Lung (tissue), 12 donors: Measurements from ENCODE around the gene TMC1. TPM values are rescaled to one million over a fixed set of nuclear protein-coding genes. Genes with fewer than 3 reads are reported as not detected.
A peak's percentile ranks its signal among the peaks of the same experiment; 100 is the strongest.

ENCODE experiments used
- ATAC-seq: fragments of 200-7000 bp; cut with Tn5 transposase; one replicate; pipeline ENCODE4 v1.9.1; 2020; ENCODE audit warnings: moderate number of reproducible peaks; ENCODE audit not compliant: insufficient read depth, low FRiP score
- DNase-seq, 3 donors: peaks; one replicate each; pipeline ENCODE4 v3.0.0-alpha.2; 2013 to 2017
- H3K27ac ChIP-seq, 2 donors: one replicate each; pipeline ENCODE4 v1.5.1; 2013; ENCODE audit warnings: mild to moderate bottlenecking in 2 of 2, moderate library complexity in 2 of 2, control low read depth in 1 of 2, inconsistent platforms in 1 of 2, low read depth in 1 of 2, low read length in 1 of 2
- H3K27me3 ChIP-seq, 3 donors: one replicate each; pipeline ENCODE4 v1.5.1; 2013; ENCODE audit warnings: low read length in 2 of 3; ENCODE audit not compliant: control insufficient read depth in 3 of 3, insufficient read depth in 3 of 3
- H3K36me3 ChIP-seq, 4 donors: one replicate each; pipeline ENCODE4 v1.5.1; 2013; ENCODE audit warnings: low read length in 4 of 4, mild to moderate bottlenecking in 1 of 4, moderate library complexity in 1 of 4; ENCODE audit not compliant: control insufficient read depth in 4 of 4, insufficient read depth in 4 of 4
- H3K4me1 ChIP-seq, 5 donors: one replicate each; pipeline ENCODE4 v1.5.1; 2013; ENCODE audit warnings: low read length in 5 of 5, mild to moderate bottlenecking in 2 of 5, moderate library complexity in 1 of 5; ENCODE audit not compliant: control insufficient read depth in 5 of 5, insufficient read depth in 5 of 5
- H3K4me3 ChIP-seq: one replicate; pipeline ENCODE4 v1.5.1; 2013; ENCODE audit warnings: mild to moderate bottlenecking, control low read depth, moderate library complexity
- H3K9ac ChIP-seq, 2 donors: one replicate each; pipeline ENCODE4 v1.5.1; 2013; ENCODE audit warnings: low read length in 2 of 2, control low read depth in 1 of 2; ENCODE audit not compliant: insufficient read depth in 1 of 2
- H3K9me3 ChIP-seq, 4 donors: one replicate each; pipeline ENCODE4 v1.5.1; 2013; ENCODE audit warnings: low read length in 3 of 4, mild to moderate bottlenecking in 1 of 4, moderate library complexity in 1 of 4; ENCODE audit not compliant: control insufficient read depth in 4 of 4, insufficient read depth in 3 of 4
- WGBS, 2 donors: extraction: QIAGEN DNeasy Blood & Tissue Kit; methylation state at CpG; one replicate each; pipeline ENCODE4 v1.1.7; 2013; 5-methylcytosine and 5-hydroxymethylcytosine counted together
- polyA plus RNA-seq, 2 donors: library from polyadenylated mRNA; stranded (reverse); fragments of 200-250 nt; gene quantifications; one replicate each; pipeline ENCODE4 v1.2.1, GENCODE V29; 2013
- total RNA-seq, 2 donors: library from RNA; depleted of rRNA in 1 of 2; stranded (reverse); fragments of >200 nt in 1 of 2; gene quantifications; one replicate each; pipeline ENCODE4 v1.2.1, GENCODE V29; 2014 to 2021
- TF ChIP-seq, protein P1 (sequence below): IDR thresholded peaks from 2 replicates; pipeline ENCODE4 v1.5.1; 2012; ENCODE audit warnings: mild to moderate bottlenecking; ENCODE audit errors: control extremely low read depth, extremely low read depth
- donor health status: control.
- donor health status: control.
- donor health status: Bipolar disorder and iron deficiency.
- donor health status: healthy.
- donor health status: DM: yes; HTN: yes; CAD: no.

The TMC1 gene
- total and polyA plus RNA-seq, 4 donors = 0.10 to 0.82 (median 0.21) TPM; not detected in 1

DNA sequence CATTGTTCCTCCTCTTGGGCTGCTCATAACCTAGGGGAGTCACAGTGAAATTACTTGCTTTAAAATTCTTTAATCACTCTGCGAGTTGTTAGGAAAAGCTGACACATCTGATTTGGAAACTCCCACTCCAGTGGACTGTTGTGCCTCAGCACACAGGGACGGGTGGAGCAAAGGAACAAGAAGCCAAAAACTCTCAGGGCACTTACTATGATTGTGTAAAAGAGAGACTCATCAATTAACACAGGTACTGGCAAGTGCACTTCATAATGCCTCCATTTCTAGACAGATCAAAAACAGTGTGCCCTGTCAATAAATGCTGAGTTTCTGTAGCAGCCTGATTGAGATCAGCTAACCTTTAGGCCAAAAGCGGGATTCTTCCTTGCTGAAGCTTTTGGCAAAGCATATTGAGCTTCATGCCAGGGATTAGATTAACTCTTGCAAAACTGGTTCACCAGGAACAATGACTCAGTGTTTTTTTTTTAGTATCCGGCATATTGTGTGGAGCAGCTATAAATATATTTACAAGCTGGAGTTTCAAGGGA, 55.9 kb downstream of the TMC1 start:
- TF ChIP-seq, protein P1, sequence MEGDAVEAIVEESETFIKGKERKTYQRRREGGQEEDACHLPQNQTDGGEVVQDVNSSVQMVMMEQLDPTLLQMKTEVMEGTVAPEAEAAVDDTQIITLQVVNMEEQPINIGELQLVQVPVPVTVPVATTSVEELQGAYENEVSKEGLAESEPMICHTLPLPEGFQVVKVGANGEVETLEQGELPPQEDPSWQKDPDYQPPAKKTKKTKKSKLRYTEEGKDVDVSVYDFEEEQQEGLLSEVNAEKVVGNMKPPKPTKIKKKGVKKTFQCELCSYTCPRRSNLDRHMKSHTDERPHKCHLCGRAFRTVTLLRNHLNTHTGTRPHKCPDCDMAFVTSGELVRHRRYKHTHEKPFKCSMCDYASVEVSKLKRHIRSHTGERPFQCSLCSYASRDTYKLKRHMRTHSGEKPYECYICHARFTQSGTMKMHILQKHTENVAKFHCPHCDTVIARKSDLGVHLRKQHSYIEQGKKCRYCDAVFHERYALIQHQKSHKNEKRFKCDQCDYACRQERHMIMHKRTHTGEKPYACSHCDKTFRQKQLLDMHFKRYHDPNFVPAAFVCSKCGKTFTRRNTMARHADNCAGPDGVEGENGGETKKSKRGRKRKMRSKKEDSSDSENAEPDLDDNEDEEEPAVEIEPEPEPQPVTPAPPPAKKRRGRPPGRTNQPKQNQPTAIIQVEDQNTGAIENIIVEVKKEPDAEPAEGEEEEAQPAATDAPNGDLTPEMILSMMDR = no peak
- H3K4me3 ChIP-seq = no peak overlapping the region
- ATAC-seq (peak; percentile 53), DNase-seq (peak in 2 of 3 donors; percentile 63 to 72)
- WGBS, 2 donors = 26 to 56% methylated on average over 4 of the region's 4 CpGs
- H3K27me3 ChIP-seq = no peaks in the 10 kb centered on the region
- no peak overlapping the region for H3K9ac ChIP-seq
- no peaks in the 10 kb centered on the region for H3K36me3 ChIP-seq
- peak overlapping the region; percentile 37 to 60 for H3K27ac ChIP-seq
- no peaks in the 10 kb centered on the region for H3K9me3 ChIP-seq
- H3K4me1 ChIP-seq = peaks cover 0 to 29% (median 9%) of the 10 kb centered on the region in 5 donors

DNA sequence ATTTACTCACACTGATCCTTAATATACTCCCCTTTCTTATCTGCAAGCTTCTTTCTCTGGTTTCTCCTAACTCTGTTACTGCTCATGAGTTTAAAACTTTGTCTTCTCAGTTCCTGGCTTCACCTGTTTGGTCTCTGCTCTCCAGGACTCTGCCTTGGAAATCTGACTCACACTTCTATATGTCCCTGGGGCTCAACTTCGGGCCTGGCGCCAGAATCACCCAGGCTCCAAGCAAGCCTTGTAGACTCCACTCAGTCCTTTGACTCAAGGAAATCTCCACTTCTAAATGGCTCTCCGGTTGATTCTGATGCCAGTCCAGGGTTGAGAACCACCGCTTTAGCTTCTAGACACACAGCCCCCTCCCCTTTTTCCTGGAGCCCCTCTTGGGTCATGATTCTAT, 57.8 kb downstream of the TMC1 start:
- Histone ChIP-seq H3K27me3 (no peaks in the 10 kb centered on the region), H3K9me3 (no peaks in the 10 kb centered on the region), H3K27ac (no peak overlapping the region), H3K4me3 (no peak overlapping the region), H3K9ac (no peak overlapping the region), H3K4me1 (peaks cover 4 to 29% (median 9%) of the 10 kb centered on the region in 5 donors), H3K36me3 (no peaks in the 10 kb centered on the region)
- TF ChIP-seq, protein P1 = no peak
- ATAC-seq (no peak), DNase-seq (no peak)
- WGBS, 2 donors = 82 to 88% methylated on average over 4 of the region's 4 CpGs

DNA sequence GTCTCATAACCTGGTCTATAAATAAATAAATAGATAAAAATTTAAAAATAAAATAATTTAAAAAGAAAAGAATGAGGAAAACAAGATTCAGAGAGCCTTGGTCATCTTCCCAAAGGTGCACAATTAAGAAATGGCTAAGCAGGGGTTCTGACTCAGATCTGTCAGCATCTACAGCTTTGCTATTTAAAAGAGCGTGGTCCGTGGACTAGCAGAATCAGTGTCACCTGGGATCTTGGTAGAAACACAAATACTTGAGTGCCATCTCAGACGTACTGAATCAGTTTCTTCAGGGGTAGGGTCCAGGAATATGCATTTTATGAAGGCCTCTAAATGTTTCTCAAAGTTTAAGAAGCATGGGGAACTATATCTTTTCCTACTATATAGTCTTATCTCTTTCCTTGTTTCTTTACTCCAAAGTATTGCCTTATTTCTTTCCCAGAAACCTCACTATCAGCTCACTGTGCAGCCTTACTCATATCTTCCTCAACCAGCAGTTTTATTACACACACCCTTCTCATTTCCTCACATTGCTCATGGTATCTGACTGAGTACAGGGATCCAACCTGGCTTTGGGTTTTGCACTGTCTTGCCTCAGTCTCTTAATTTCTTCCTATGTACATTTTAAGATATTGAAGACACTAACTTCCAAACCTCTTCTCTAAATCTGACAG, 58.6 kb downstream of the TMC1 start:
- no peaks in the 10 kb centered on the region for H3K36me3 ChIP-seq
- 94 to 95% methylated on average over 3 of the region's 3 CpGs for WGBS, 2 donors
- H3K4me3 ChIP-seq = no peak overlapping the region
- DNase-seq = no peak
- H3K27ac ChIP-seq = no peak overlapping the region
- H3K4me1 ChIP-seq = peaks cover 4 to 29% (median 9%) of the 10 kb centered on the region in 5 donors
- TF ChIP-seq, protein P1 = no peak
- ATAC-seq = no peak
- H3K9me3 ChIP-seq = no peaks in the 10 kb centered on the region
- no peaks in the 10 kb centered on the region for H3K27me3 ChIP-seq
- no peak overlapping the region for H3K9ac ChIP-seq

DNA sequence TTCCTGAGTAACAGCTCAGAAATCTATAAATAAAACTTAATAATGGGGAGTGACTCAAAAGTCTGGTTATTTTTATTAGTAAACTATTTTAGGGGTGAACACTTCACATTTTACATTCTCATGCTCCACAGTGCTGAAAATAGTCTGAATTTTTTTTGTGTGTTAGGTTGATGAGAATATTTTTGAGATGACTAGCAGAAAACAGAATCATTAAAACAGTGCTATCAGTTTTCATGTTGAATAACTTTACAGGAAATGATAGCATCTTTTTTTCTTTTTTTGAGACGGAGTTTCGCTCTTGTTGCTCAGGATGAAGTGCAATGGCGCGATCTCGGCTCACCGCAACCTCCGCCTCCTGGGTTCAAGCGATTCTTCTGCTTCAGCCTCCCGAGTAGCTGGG, 60.3 kb downstream of the TMC1 start:
- WGBS, 2 donors = 87 to 93% methylated on average over 9 of the region's 9 CpGs
- Histone ChIP-seq H3K27ac (no peak overlapping the region), H3K9ac (no peak overlapping the region), H3K36me3 (no peaks in the 10 kb centered on the region), H3K9me3 (no peaks in the 10 kb centered on the region), H3K4me1 (peaks cover 2 to 22% (median 13%) of the 10 kb centered on the region in 5 donors), H3K27me3 (no peaks in the 10 kb centered on the region), H3K4me3 (no peak overlapping the region)
- TF ChIP-seq, protein P1 = no peak
- ATAC-seq = no peak
- no peak for DNase-seq
